HFFc6 (cell line): Measurements from ENCODE around the gene TMEM175. TPM values are rescaled to one million over a fixed set of nuclear protein-coding genes. Genes with fewer than 3 reads are reported as not detected.

ENCODE experiments used
- DNase-seq: peaks from one replicate; pipeline ENCODE4 v3.0.0-alpha.2; 2018
- H3K27ac Mint-ChIP-seq: 2 replicates; pipeline ENCODE4 v1.8.0; 2020; ENCODE audit warnings: mild to moderate bottlenecking, mixed read lengths
- H3K27me3 Mint-ChIP-seq: 2 replicates; pipeline ENCODE4 v1.8.0; 2021; ENCODE audit warnings: mild to moderate bottlenecking, moderate library complexity, mixed read lengths; ENCODE audit not compliant: insufficient read depth
- H3K36me3 Mint-ChIP-seq: 2 replicates; pipeline ENCODE4 v1.8.0; 2021; ENCODE audit warnings: low read depth, mixed read lengths
- H3K4me1 Mint-ChIP-seq: 2 replicates; pipeline ENCODE4 v1.8.0; 2020; ENCODE audit warnings: low read depth, mixed read lengths
- H3K4me3 Mint-ChIP-seq: 2 replicates; pipeline ENCODE4 v1.8.0; 2020; ENCODE audit warnings: mild to moderate bottlenecking, moderate library complexity, mixed read lengths
- H3K9me3 Mint-ChIP-seq: 2 replicates; pipeline ENCODE4 v1.8.0; 2020; ENCODE audit warnings: mild to moderate bottlenecking, mixed read lengths
- total RNA-seq, 6 experiments: library from RNA; stranded (reverse); fragmentation: NEBNext Ultra II Directional; extraction: Animal tissue kit (Norgen Biotek cat#: 25700); gene quantifications; 2 replicates in 1 of 6; 3 replicates in 5 of 6; pipeline ENCODE4 v1.2.3, GENCODE V29; 2021
- TF ChIP-seq, protein P1 (sequence below): fragments of 200-600 bp; sonication (generic); IDR thresholded peaks from 2 replicates; pipeline ENCODE4 v1.5.0; 2021; ENCODE audit warnings: antibody characterized with exemption, mild to moderate bottlenecking

Gene TMEM175
- total RNA-seq, 6 experiments from 2014 or later, result 27.8 to 41.8 (median 34.1) TPM

DNA sequence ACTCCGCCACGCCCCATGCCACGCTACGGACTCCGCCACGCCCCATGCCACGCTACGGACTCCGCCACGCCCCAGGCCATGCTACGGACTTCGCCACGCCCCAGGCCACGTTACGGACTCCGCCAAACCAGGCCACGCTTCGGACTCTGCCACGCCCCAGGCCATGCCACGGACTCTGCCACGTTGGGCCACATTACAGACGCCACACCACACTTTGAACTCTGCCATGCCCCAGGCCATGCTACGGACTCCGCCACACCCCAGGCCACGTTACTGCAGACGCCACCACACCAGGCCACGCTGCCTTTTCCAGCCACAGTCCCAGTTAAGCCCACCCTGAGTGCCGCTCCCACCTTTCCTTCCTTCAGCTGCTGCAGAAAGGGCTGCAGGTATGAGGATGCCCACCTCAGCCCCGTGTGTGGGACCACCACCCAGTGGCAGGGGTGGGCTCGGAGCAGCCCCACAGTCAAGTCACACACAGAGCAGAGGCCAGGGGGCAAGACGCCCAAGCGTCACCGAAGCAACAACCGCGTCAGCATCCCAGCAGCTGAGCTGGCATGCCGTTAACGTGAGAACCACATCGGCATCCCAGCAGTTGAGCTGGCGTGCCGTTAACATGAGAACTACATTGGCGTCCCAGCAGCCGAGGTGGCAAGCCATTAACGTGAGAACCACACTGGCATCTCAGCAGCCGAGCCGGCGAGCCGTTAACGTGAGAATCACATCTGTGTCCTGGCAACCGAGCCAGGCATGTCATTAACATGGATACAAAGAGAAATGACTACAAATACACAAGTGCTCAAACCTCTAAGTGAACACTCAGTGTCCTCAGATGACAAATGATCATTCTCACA, 26.5 kb upstream of the TMEM175 start:
- Mint-ChIP-seq H3K27me3 (no peaks in the 10 kb centered on the region; the same call in none of the 2 replicates), H3K4me3 (no peak overlapping the region), H3K36me3 (peaks cover 26% of the 10 kb centered on the region), H3K27ac (no peak overlapping the region), H3K9me3 (peaks cover 4% of the 10 kb centered on the region), H3K4me1 (no peaks in the 10 kb centered on the region)
- no peak for DNase-seq
- TF ChIP-seq, protein P1, sequence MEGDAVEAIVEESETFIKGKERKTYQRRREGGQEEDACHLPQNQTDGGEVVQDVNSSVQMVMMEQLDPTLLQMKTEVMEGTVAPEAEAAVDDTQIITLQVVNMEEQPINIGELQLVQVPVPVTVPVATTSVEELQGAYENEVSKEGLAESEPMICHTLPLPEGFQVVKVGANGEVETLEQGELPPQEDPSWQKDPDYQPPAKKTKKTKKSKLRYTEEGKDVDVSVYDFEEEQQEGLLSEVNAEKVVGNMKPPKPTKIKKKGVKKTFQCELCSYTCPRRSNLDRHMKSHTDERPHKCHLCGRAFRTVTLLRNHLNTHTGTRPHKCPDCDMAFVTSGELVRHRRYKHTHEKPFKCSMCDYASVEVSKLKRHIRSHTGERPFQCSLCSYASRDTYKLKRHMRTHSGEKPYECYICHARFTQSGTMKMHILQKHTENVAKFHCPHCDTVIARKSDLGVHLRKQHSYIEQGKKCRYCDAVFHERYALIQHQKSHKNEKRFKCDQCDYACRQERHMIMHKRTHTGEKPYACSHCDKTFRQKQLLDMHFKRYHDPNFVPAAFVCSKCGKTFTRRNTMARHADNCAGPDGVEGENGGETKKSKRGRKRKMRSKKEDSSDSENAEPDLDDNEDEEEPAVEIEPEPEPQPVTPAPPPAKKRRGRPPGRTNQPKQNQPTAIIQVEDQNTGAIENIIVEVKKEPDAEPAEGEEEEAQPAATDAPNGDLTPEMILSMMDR, result no peak

DNA sequence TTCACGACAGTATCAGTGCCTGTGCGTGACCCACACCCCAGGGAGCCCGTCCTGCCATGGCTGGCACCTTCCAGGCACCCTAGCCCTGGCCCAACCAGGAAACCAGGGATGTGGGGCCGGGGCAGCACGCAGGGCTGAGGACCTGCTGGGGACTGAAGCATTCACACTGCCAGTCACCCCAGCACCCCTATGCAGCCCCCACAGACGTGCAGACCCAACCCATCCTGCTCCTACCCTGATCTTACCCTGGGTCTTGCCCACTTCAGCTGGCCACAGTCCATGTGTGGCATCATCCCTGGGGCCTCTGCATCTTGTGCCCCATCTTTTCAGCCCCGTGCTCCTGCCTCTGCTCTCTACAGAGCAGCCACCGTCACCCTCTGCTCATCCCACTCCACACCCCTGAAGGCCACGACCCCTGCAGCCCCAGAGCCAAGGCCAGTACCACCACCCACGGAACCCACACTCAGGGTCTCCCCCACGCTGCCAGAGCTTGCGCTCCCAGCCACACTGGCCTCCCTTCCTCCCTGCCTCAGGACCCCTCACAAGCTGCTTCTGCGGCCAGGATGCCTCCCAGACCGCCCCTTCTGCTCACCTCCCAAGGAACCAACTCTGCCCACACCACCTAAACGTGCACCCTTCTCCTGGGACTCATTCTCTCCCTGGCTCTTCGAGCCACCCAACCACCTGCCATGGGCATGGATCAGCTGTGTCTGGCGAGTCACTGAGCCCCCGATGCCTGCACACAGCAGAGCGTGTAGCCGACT, 25.7 kb upstream of the TMEM175 start:
- Mint-ChIP-seq H3K4me3 (no peak overlapping the region), H3K36me3 (peaks cover 27% of the 10 kb centered on the region), H3K27ac (no peak overlapping the region), H3K27me3 (no peaks in the 10 kb centered on the region; the same call in none of the 2 replicates), H3K9me3 (peaks cover 4% of the 10 kb centered on the region), H3K4me1 (no peaks in the 10 kb centered on the region)
- TF ChIP-seq, protein P1, result no peak
- DNase-seq, result no peak

DNA sequence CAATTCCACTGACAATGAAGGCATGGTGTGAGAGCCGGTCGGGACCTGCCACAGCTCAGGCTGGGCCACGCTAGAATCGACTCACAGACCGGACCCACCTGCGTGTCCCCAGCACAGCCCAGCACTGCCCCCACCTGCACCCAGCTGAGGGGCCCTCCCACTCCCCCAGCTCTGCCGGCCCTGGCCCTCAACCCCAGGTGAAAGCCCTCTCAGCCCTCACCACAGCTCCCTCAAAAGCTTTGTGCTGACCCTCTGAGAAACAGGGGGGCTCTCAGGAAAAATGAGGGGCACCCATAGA, 25.2 kb upstream of the TMEM175 start:
- TF ChIP-seq, protein P1, result no peak
- H3K9me3 Mint-ChIP-seq, result peaks cover 4% of the 10 kb centered on the region
- H3K36me3 Mint-ChIP-seq, result peaks cover 31% of the 10 kb centered on the region
- no peaks in the 10 kb centered on the region for H3K4me1 Mint-ChIP-seq
- no peak overlapping the region for H3K4me3 Mint-ChIP-seq
- DNase-seq, result no peak
- H3K27me3 Mint-ChIP-seq, result no peaks in the 10 kb centered on the region; the same call in none of the 2 replicates
- H3K27ac Mint-ChIP-seq, result no peak overlapping the region

DNA sequence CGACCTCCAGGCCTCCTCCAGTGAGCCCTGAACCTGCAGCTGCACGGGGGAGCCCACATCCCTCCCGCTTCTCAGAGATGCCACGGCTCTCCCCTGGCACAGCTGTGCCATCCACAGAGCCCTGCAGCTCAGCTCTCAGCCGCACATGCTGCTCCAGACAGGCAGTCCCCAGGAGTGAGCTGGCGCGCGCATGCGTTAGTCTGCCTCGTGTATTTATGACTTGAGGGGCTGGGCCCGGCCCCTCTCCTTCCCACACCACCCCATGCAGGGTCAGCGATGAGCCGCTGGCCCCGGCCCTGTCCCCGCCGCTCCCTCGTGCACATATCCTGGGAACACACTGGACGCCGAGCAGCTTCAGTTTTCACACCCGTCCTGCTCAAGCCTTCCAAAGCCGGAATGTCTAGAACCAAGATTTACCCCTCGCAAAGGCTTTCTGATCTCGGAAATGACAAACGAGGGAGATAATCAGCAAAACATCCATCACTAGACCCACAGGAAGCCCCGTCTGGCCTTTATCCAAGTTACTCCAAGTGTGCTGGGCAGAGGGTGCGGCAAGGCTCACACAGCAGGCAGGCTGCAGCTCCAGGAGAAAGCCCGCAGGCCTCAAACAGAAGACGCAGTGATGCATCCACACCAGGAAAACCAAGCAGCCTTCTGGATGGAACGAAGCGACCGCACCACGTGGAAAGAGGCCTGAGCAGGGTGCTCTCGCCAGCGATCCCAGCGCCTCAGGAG, 24.4 kb upstream of the TMEM175 start:
- peaks cover 31% of the 10 kb centered on the region for H3K36me3 Mint-ChIP-seq
- no peak overlapping the region for H3K4me3 Mint-ChIP-seq
- no peaks in the 10 kb centered on the region for H3K4me1 Mint-ChIP-seq
- TF ChIP-seq, protein P1, result no peak
- no peaks in the 10 kb centered on the region; the same call in none of the 2 replicates for H3K27me3 Mint-ChIP-seq
- DNase-seq, result no peak
- no peak overlapping the region for H3K27ac Mint-ChIP-seq
- peaks cover 4% of the 10 kb centered on the region for H3K9me3 Mint-ChIP-seq

DNA sequence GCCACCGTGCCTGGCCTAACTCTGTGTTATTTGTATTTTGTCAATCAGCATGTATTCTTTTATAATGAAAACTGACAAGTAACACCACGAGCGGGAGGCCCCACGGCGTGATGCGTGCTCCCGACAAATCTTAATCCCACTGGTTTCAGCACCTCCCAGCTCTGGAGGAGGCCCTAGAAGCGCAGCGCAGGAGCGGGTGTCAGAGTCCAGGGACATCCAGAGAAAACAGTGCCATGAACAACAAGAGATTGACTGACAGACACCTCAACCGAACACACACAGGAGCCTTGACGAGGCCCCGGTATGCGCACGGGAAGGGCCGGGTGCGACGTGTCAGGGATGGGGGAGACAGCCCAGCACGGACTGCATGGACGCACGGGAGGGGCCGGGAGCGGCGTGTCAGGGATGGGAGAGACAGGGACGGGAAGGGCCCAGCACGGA, 23.1 kb upstream of the TMEM175 start:
- Mint-ChIP-seq H3K9me3 (peaks cover 4% of the 10 kb centered on the region), H3K27me3 (no peaks in the 10 kb centered on the region; the same call in none of the 2 replicates), H3K4me1 (no peaks in the 10 kb centered on the region), H3K4me3 (no peak overlapping the region), H3K36me3 (peaks cover 31% of the 10 kb centered on the region), H3K27ac (no peak overlapping the region)
- TF ChIP-seq, protein P1, result no peak
- no peak for DNase-seq
